HG03196 (cell line): ENCODE results near the gene VARS1.
"Not testable (repeated sequence)": the region's sequence is repeated elsewhere in the genome, so short reads cannot be mapped to it uniquely, and the experiment has no call there.

ENCODE experiments used
- ATAC-seq: cut with Tn5 transposase; IDR thresholded peaks from one replicate; pipeline ENCODE4 v1.9.1; 2021; ENCODE audit not compliant: unreplicated experiment

VARS1 gene

GRCh38 chr6:31822036-31822821, 26.7 kb upstream of the VARS1 start:
- ATAC-seq = peak; percentile 39

- peak; percentile 26 for ATAC-seq
Observed at GRCh38 chr6:31821301-31822035, 25.9 kb upstream of the VARS1 start.

GRCh38 chr6:31820399-31820798, 24.8 kb upstream of the VARS1 start:
- not testable (repeated sequence) for ATAC-seq

GRCh38 chr6:31819871-31820299, 24.3 kb upstream of the VARS1 start:
- ATAC-seq = no peak

GRCh38 chr6:31817929-31818511, 22.5 kb upstream of the VARS1 start:
- not testable (repeated sequence) for ATAC-seq

- not testable (repeated sequence) for ATAC-seq
Observed at GRCh38 chr6:31817133-31817928, 21.8 kb upstream of the VARS1 start.

- no peak for ATAC-seq
Observed at GRCh38 chr6:31815025-31815838, 19.7 kb upstream of the VARS1 start, which contains the start of the genes HSPA1A and HSPA1L. Gene HSPA1A, plus strand, starts transcription at chr6:31815543. Its CDS starts 214 bp downstream, at chr6:31815757. Gene HSPA1L, minus strand, starts transcription at chr6:31815283. Its CDS starts 3,311 bp downstream, at chr6:31811972.

GRCh38 chr6:31814677-31815024, 19.1 kb upstream of the VARS1 start:
- peak; percentile 34 for ATAC-seq

- ATAC-seq = no peak
Observed at GRCh38 chr6:31813465-31813849, 17.9 kb upstream of the VARS1 start.

GRCh38 chr6:31811645-31812044, 16.1 kb upstream of the VARS1 start:
- ATAC-seq = no peak

GRCh38 chr6:31808599-31808998, 13.0 kb upstream of the VARS1 start:
- ATAC-seq = not testable (repeated sequence)

GRCh38 chr6:31806470-31807272, 11.1 kb upstream of the VARS1 start, which contains the start of gene LSM2:
Gene LSM2, minus strand, starts transcription at chr6:31806966. Its CDS starts 209 bp downstream, at chr6:31806757.
- ATAC-seq = peak; percentile 83

GRCh38 chr6:31805939-31806469, 10.5 kb upstream of the VARS1 start:
- ATAC-seq = peak; percentile 24

GRCh38 chr6:31801031-31801927, 5.7 kb upstream of the VARS1 start:
- ATAC-seq = not testable (repeated sequence)

GRCh38 chr6:31799781-31800180, 4.2 kb upstream of the VARS1 start:
- no peak for ATAC-seq

- ATAC-seq = no peak
Observed at GRCh38 chr6:31797588-31797987, 2.0 kb upstream of the VARS1 start.

- ATAC-seq = no peak
Observed at GRCh38 chr6:31796993-31797385, 1.4 kb upstream of the VARS1 start.
